ENCODE data around the gene KIAA1755.

DNA sequence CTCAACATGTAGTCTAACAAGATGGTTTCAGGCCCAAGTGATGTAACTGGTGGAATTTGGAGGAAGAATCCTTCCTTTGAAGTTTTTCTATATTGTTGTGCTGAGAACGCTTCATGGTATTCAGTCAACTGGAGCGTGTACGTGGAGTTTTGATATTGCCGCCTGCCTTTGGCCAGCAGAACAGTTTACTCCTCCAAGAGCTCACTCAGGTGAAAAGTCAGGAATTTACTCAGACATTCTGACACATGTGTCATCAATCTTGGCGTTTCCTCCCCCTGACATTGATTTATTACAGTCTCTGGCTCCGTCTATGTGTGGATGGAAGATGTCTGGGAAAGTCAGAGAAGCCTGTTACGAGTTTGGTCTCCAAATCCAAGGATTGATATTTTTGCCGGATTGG is 76.4 kb downstream of the KIAA1755 start:
- TF ChIP-seq POLR2A (IDR thresholded peaks at IDR 0.05) (no peak), CTCF (IDR thresholded peaks at IDR 0.05) (no peak)
